H1 (cell line): ENCODE data around the gene RTF2. TPM values are rescaled to one million over a fixed set of nuclear protein-coding genes. Genes with fewer than 3 reads are reported as not detected.

Experiments
- CTCF ChIA-PET: fragments of 300-600 bp; sonication (Branson Sonifier 250); formaldehyde crosslinking; loops from one replicate; lab custom pipeline; 2021; ENCODE audit not compliant: partially characterized antibody; lab: Charles Lee
- POLR2A ChIA-PET: fragments of 300-600 bp; sonication (Branson Sonifier 250); formaldehyde crosslinking; loops from one replicate; lab custom pipeline; 2021; ENCODE audit warnings: inconsistent platforms; ENCODE audit not compliant: partially characterized antibody; lab: Charles Lee
- DNase-seq, 2 experiments: peaks; one replicate each; pipeline versions ENCODE4 v3.0.0 to v3.0.0-alpha.2; 2010 to 2022; ENCODE audit warnings: low spot score in 2 of 2, low read depth in 1 of 2, mixed read lengths in 1 of 2
- FAIRE-seq: peaks from 2 replicates; lab custom pipeline; 2011; peaks lifted over from hg19 to GRCh38; lab: Jason Lieb, UNC
- H2AFZ ChIP-seq: 2 replicates; pipeline ENCODE4 v1.8.1; 2012; ENCODE audit warnings: low read length, inconsistent platforms
- H2AK5ac ChIP-seq: 2 replicates; pipeline ENCODE4 v1.6.1; 2013; ENCODE audit warnings: low read depth, low read length
- H2BK120ac ChIP-seq: replicated peaks from 2 replicates; pipeline ENCODE3; 2013; ENCODE audit warnings: low read depth, low read length, inconsistent platforms
- H2BK12ac ChIP-seq: 2 replicates; pipeline ENCODE4 v1.6.1; 2013; ENCODE audit warnings: low read depth, low read length
- H2BK15ac ChIP-seq: 2 replicates; pipeline ENCODE4 v1.6.1; 2013; ENCODE audit warnings: low read length
- H2BK20ac ChIP-seq: 2 replicates; pipeline ENCODE4 v1.6.1; 2013; ENCODE audit warnings: low read length
- H2BK5ac ChIP-seq: 2 replicates; pipeline ENCODE4 v1.6.1; 2013; ENCODE audit warnings: low read depth, low read length
- H3K14ac ChIP-seq: 2 replicates; pipeline ENCODE4 v1.6.1; 2013; ENCODE audit warnings: inconsistent platforms; ENCODE audit not compliant: insufficient read length
- H3K18ac ChIP-seq: 2 replicates; pipeline ENCODE4 v1.6.1; 2013; ENCODE audit warnings: low read length; ENCODE audit errors: extremely low read depth
- H3K23ac ChIP-seq: 2 replicates; pipeline ENCODE4 v1.6.1; 2013; ENCODE audit warnings: inconsistent platforms; ENCODE audit not compliant: insufficient read length
- H3K23me2 ChIP-seq: 2 replicates; pipeline ENCODE4 v1.6.1; 2013; ENCODE audit warnings: low read depth, low read length
- H3K27ac ChIP-seq: 2 replicates; pipeline ENCODE4 v1.6.1; 2011; ENCODE audit warnings: low read depth, low read length, inconsistent platforms
- H3K27me3 ChIP-seq, 4 experiments: replicated peaks in 1 of 4; 1 replicate in 1 of 4; 2 replicates in 3 of 4; pipeline versions ENCODE4 v1.6.1 to v1.8.1; 2011 to 2013; ENCODE audit warnings: low read length in 3 of 4, mild to moderate bottlenecking in 3 of 4, inconsistent platforms in 2 of 4, mixed read lengths in 2 of 4, moderate library complexity in 1 of 4; ENCODE audit not compliant: control insufficient read depth in 3 of 4, insufficient read depth in 3 of 4; ENCODE audit errors: extremely low read depth in 1 of 4
- H3K36me3 ChIP-seq, 4 experiments: 2 replicates each; pipeline versions ENCODE4 v1.6.1 to v1.8.1; 2011 to 2013; ENCODE audit warnings: mild to moderate bottlenecking in 4 of 4, low read length in 3 of 4, moderate library complexity in 2 of 4, control low read depth in 1 of 4, inconsistent platforms in 1 of 4; ENCODE audit not compliant: insufficient read depth in 4 of 4, control insufficient read depth in 2 of 4
- H3K4ac ChIP-seq: replicated peaks from 2 replicates; pipeline ENCODE3; 2013; ENCODE audit warnings: low read length, low read depth, mixed read lengths, inconsistent platforms; ENCODE audit not compliant: insufficient read length
- H3K4me1 ChIP-seq, 4 experiments: replicated peaks in 1 of 4; 1 replicate in 1 of 4; 2 replicates in 3 of 4; pipeline versions ENCODE4 v1.6.1 to v1.8.1; 2011 to 2013; ENCODE audit warnings: low read length in 3 of 4, inconsistent platforms in 2 of 4, mixed read lengths in 1 of 4; ENCODE audit not compliant: insufficient read depth in 4 of 4, control insufficient read depth in 3 of 4
- H3K4me2 ChIP-seq, 2 experiments: 2 replicates each; pipeline versions ENCODE4 v1.6.1 to v1.8.1; 2011 to 2013; ENCODE audit warnings: low read depth in 2 of 2, low read length in 2 of 2, control low read depth in 1 of 2, inconsistent platforms in 1 of 2, mild to moderate bottlenecking in 1 of 2; ENCODE audit not compliant: insufficient read depth in 1 of 2
- H3K4me3 ChIP-seq, 4 experiments: fragments of 200-600, 300-600 bp in 1 of 4; sonication (generic), shearing (Covaris generic), sonication (Bioruptor Twin) in 1 of 4; 2 replicates each; pipeline versions ENCODE4 v1.5.1 to v1.8.1; 2011 to 2016; ENCODE audit warnings: low read length in 4 of 4, low read depth in 3 of 4, control low read depth in 2 of 4, inconsistent platforms in 2 of 4, mild to moderate bottlenecking in 2 of 4, mixed read lengths in 1 of 4, moderate library complexity in 1 of 4; ENCODE audit not compliant: insufficient read depth in 2 of 4; ENCODE audit errors: extremely low read depth in 1 of 4
- H3K56ac ChIP-seq: replicated peaks from 2 replicates; pipeline ENCODE3; 2013; ENCODE audit warnings: low read depth, mild to moderate bottlenecking, mixed read lengths, low read length, inconsistent platforms; ENCODE audit not compliant: insufficient read length
- H3K79me1 ChIP-seq: 2 replicates; pipeline ENCODE4 v1.6.1; 2013; ENCODE audit warnings: low read depth, low read length, control low read depth
- H3K79me2 ChIP-seq, 2 experiments: 2 replicates each; pipeline versions ENCODE4 v1.6.1 to v1.8.1; 2012 to 2013; ENCODE audit warnings: low read length in 2 of 2, mild to moderate bottlenecking in 2 of 2, inconsistent platforms in 1 of 2; ENCODE audit not compliant: insufficient read depth in 2 of 2, control insufficient read depth in 1 of 2
- H3K9ac ChIP-seq, 4 experiments: replicated peaks in 1 of 4; 1 replicate in 1 of 4; 2 replicates in 3 of 4; pipeline versions ENCODE4 v1.6.1 to v1.8.1; 2011 to 2013; ENCODE audit warnings: low read depth in 3 of 4, low read length in 3 of 4, control low read depth in 2 of 4, mild to moderate bottlenecking in 2 of 4, moderate library complexity in 2 of 4, inconsistent platforms in 1 of 4; ENCODE audit errors: extremely low read depth in 1 of 4
- H3K9me3 ChIP-seq, 2 experiments: 2 replicates each; pipeline versions ENCODE4 v1.6.1 to v1.8.1; 2012 to 2013; ENCODE audit warnings: mild to moderate bottlenecking in 2 of 2, moderate library complexity in 2 of 2, control low read depth in 1 of 2, inconsistent platforms in 1 of 2, low read depth in 1 of 2, low read length in 1 of 2, mixed read lengths in 1 of 2; ENCODE audit not compliant: insufficient read depth in 2 of 2
- H4K20me1 ChIP-seq, 2 experiments: replicated peaks in 1 of 2; 2 replicates each; pipeline versions ENCODE3 to v1.8.1; 2011 to 2013; ENCODE audit warnings: inconsistent platforms in 2 of 2, low read length in 2 of 2, mild to moderate bottlenecking in 1 of 2; ENCODE audit not compliant: insufficient read depth in 2 of 2, control insufficient read depth in 1 of 2
- H4K5ac ChIP-seq: 2 replicates; pipeline ENCODE4 v1.6.1; 2013; ENCODE audit warnings: low read length, low read depth, mixed read lengths, inconsistent platforms; ENCODE audit not compliant: insufficient read length
- H4K8ac ChIP-seq: 2 replicates; pipeline ENCODE4 v1.8.0; 2013; ENCODE audit warnings: mild to moderate bottlenecking, moderate library complexity, low read length, inconsistent platforms; ENCODE audit not compliant: insufficient read depth; ENCODE audit errors: extremely low read depth
- H4K91ac ChIP-seq: replicated peaks from 2 replicates; pipeline ENCODE3; 2013; ENCODE audit warnings: low read length, mixed read lengths, inconsistent platforms; ENCODE audit not compliant: insufficient read length
- BCL11A ChIP-seq, 2 experiments: IDR thresholded peaks; one replicate each; pipeline ENCODE4 v1.6.1; 2011; ENCODE audit warnings: low read depth in 2 of 2, low read length in 2 of 2, mild to moderate bottlenecking in 2 of 2
- GTF2F1 ChIP-seq: IDR thresholded peaks from 2 replicates; pipeline ENCODE4 v1.6.1; 2012; ENCODE audit warnings: low read depth, low read length, improper control_type of control experiment, borderline replicate concordance
- JUN ChIP-seq: IDR thresholded peaks from 2 replicates; pipeline ENCODE4 v1.6.1; 2011; ENCODE audit warnings: low read depth, mild to moderate bottlenecking, improper control_type of control experiment, low read length
- JUND ChIP-seq: IDR thresholded peaks from 2 replicates; pipeline ENCODE4 v1.6.1; 2011; ENCODE audit warnings: mild to moderate bottlenecking, improper control_type of control experiment, low read length
- POLR2A ChIP-seq, 2 experiments: IDR thresholded peaks; 1 replicate in 1 of 2; 2 replicates in 1 of 2; pipeline ENCODE4 v1.6.1; 2011; ENCODE audit warnings: low read depth in 2 of 2, low read length in 2 of 2, mild to moderate bottlenecking in 2 of 2; ENCODE audit errors: control extremely low read depth in 1 of 2
- RAD21 ChIP-seq, 2 experiments: IDR thresholded peaks in 1 of 2; conservative IDR thresholded peaks in 1 of 2; 2 replicates each; pipeline ENCODE4 v1.6.1; 2011; ENCODE audit warnings: low read depth in 2 of 2, low read length in 2 of 2, improper control_type of control experiment in 1 of 2, inconsistent platforms in 1 of 2, mild to moderate bottlenecking in 1 of 2, moderate library complexity in 1 of 2
- WGBS, 2 experiments: shearing (Covaris generic) in 1 of 2; methylation state at CpG; one replicate each; pipeline versions ENCODE4 v1.1.6 to v1.1.7; 2013 to 2015; ENCODE audit warnings: low lambda C conversion rate in 2 of 2, mixed read lengths in 2 of 2, inconsistent platforms in 1 of 2, low coverage in 1 of 2, missing lambda C conversion rate in 1 of 2; ENCODE audit not compliant: insufficient replicate concordance in 2 of 2, insufficient coverage in 1 of 2, insufficient read length in 1 of 2; ENCODE audit errors: extremely low coverage in 1 of 2, missing lambda C conversion rate in 1 of 2; 5-methylcytosine and 5-hydroxymethylcytosine counted together
- polyA plus RNA-seq, 7 experiments: library from polyadenylated mRNA; depleted of rRNA in 3 of 7; stranded (reverse) in 5 of 7; unstranded in 2 of 7; fragments of >200 nt in 5 of 7; fragments of 200-250 nt in 2 of 7; gene quantifications; 1 replicate in 5 of 7; 2 replicates in 1 of 7; 4 replicates in 1 of 7; pipeline versions ENCODE4 v1.2.1 to v1.2.3, GENCODE V29; 2011 to 2013; ENCODE audit warnings: missing spikeins in 2 of 7, mixed read lengths in 2 of 7
- total RNA-seq: library from RNA; stranded (reverse); fragmentation: NEBNext Ultra II Directional; extraction: Animal tissue kit (Norgen Biotek cat#: 25700); gene quantifications from 2 replicates; pipeline ENCODE4 v1.2.1, GENCODE V29; 2021

Gene RTF2
- total and polyA plus RNA-seq, 2 of the 8 experiments (the other 6 are each of a cell fraction or from before 2014, with no cell fraction given): 33.9 to 51.2 TPM

- 93% methylated on average over 5 of the region's 5 CpGs; no CpG with 5 or more reads in 1 of the 2 experiments for WGBS, 2 experiments
- no peak for DNase-seq
- no peak overlapping the region for H3K14ac ChIP-seq
These were observed 48.2 kb downstream of the RTF2 start for GRCh38 chr20:56516631-56517030.

More at GRCh38 chr20:56516631-56517030, 48.2 kb downstream of the RTF2 start:
- no peak overlapping the region for H2BK15ac ChIP-seq
- no peak overlapping the region for H2BK120ac ChIP-seq
- H3K23me2 ChIP-seq: no peaks in the 10 kb centered on the region
- no peak overlapping the region for H2BK20ac ChIP-seq
- H3K18ac ChIP-seq: no peak overlapping the region
- no peaks in the 10 kb centered on the region for H3K4me1 ChIP-seq
- H3K9me3 ChIP-seq: peaks cover 6 to 16% of the 10 kb centered on the region in 2 experiments; a peak in 2 of 4 replicates
- H3K79me2 ChIP-seq: no peaks in the 10 kb centered on the region
- no peak overlapping the region for H4K8ac ChIP-seq
- no peak overlapping the region for H2BK5ac ChIP-seq
- H4K20me1 ChIP-seq: no peaks in the 10 kb centered on the region
- no peak for TF ChIP-seq JUND
- no peak for TF ChIP-seq BCL11A (IDR thresholded peaks at IDR 0.05; ENCODE audit: low read depth in 2 of 2, low read length in 2 of 2)
- no peak for TF ChIP-seq RAD21 (IDR thresholded peaks at IDR 0.05 in 1 of 2, conservative IDR thresholded peaks at IDR 0.05 in 1 of 2; ENCODE audit: low read depth in 2 of 2, low read length in 2 of 2)
- no peak for TF ChIP-seq JUN
- no peak for TF ChIP-seq POLR2A (IDR thresholded peaks at IDR 0.05; ENCODE audit: control extremely low read depth in 1 of 2, low read depth in 2 of 2, low read length in 2 of 2)
- no peak for TF ChIP-seq GTF2F1
- H3K56ac ChIP-seq: no peak overlapping the region
- H3K27ac ChIP-seq: no peak overlapping the region
- no peak overlapping the region for H2AK5ac ChIP-seq
- no peak for FAIRE-seq
- no peak overlapping the region for H3K4ac ChIP-seq
- H3K9ac ChIP-seq: no peak overlapping the region
- CTCF ChIA-PET: interaction anchor here (0.6 to 0.9 kb wide), 2 partner anchors 13 to 427 kb away, joined by 3 to 5 read pairs; no protein-coding TSS in a partner anchor
- peaks cover 0 to 31% (median 23%) of the 10 kb centered on the region in 4 experiments; a peak in 6 of 8 replicates for H3K36me3 ChIP-seq
- H4K91ac ChIP-seq: no peak overlapping the region
- no peak overlapping the region for H3K4me2 ChIP-seq
- H2AFZ ChIP-seq: no peak overlapping the region
- H4K5ac ChIP-seq: no peak overlapping the region
- no peak overlapping the region for H3K4me3 ChIP-seq
- H3K79me1 ChIP-seq: no peaks in the 10 kb centered on the region
- no peak overlapping the region for H3K23ac ChIP-seq
- no peak overlapping the region for H2BK12ac ChIP-seq
- POLR2A ChIA-PET: no interaction called here
- H3K27me3 ChIP-seq: no peaks in the 10 kb centered on the region
